ENCODE results near the gene INTS7. TPM values are rescaled to one million over a fixed set of nuclear protein-coding genes. Genes with fewer than 3 reads are reported as not detected.

INTS7 gene
- total and polyA plus RNA-seq, 8 donors = 18.9 to 28.7 (median 22.1) TPM

DNA sequence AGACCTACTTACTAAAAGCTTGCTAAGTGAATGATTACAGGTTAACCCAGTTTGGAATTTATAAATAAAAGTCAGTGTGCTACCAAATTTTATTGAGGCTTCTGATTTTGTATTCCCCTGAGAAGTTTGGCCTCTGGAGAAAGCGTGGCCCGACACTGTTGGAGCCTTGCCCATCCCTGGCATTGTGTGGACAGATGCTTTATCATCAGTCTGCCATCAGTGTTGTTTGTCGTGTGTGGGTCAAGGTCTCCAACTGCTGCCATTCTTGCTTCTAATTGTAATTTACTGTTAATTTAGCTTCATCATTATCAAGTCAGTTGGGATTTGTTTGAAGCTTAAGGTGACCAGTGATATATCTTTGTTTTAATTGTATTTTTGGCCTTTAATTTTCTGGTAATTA lies 142.8 kb downstream of the INTS7 start:
- Histone ChIP-seq H3K27me3 (no peaks in the 10 kb centered on the region), H3K27ac (no peak overlapping the region), H3K4me3 (no peak overlapping the region), H3K9me3 (no peaks in the 10 kb centered on the region), H3K4me1 (peaks cover 0 to 6% of the 10 kb centered on the region in 2 donors), H3K36me3 (no peaks in the 10 kb centered on the region)
- TF ChIP-seq, protein P1, sequence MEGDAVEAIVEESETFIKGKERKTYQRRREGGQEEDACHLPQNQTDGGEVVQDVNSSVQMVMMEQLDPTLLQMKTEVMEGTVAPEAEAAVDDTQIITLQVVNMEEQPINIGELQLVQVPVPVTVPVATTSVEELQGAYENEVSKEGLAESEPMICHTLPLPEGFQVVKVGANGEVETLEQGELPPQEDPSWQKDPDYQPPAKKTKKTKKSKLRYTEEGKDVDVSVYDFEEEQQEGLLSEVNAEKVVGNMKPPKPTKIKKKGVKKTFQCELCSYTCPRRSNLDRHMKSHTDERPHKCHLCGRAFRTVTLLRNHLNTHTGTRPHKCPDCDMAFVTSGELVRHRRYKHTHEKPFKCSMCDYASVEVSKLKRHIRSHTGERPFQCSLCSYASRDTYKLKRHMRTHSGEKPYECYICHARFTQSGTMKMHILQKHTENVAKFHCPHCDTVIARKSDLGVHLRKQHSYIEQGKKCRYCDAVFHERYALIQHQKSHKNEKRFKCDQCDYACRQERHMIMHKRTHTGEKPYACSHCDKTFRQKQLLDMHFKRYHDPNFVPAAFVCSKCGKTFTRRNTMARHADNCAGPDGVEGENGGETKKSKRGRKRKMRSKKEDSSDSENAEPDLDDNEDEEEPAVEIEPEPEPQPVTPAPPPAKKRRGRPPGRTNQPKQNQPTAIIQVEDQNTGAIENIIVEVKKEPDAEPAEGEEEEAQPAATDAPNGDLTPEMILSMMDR (IDR thresholded peaks at IDR 0.05) = no peak
- intact Hi-C loops (cut with DNase I) = no loop called here
- no peak for DNase-seq
- ATAC-seq = no peak

DNA sequence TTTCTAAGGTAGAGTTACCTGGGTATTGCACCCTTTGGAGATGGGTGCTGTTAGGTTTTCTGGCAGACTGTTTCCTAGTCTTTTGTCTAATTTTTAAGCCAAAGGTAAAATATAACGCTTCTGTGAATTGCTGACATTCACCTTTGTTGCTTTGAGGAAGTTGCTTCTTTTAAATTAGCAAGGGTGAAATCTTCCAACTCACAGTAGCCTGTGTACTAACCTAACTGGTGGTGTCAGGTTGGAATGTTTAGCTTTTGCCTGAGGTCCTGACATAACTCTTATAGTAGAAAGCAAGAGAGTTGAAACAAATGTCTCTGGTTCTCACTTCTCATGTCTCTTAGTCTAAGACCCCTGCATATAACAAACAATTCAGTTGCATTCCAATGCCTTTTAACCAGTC lies 143.6 kb downstream of the INTS7 start:
- TF ChIP-seq, protein P1 (IDR thresholded peaks at IDR 0.05) = no peak
- ATAC-seq (peak; percentile 32), DNase-seq (no peak)
- Histone ChIP-seq H3K36me3 (no peaks in the 10 kb centered on the region), H3K27ac (no peak overlapping the region), H3K4me1 (peaks cover 0 to 6% of the 10 kb centered on the region in 2 donors), H3K9me3 (no peaks in the 10 kb centered on the region), H3K4me3 (no peak overlapping the region), H3K27me3 (no peaks in the 10 kb centered on the region)
- intact Hi-C loops (cut with DNase I) = no loop called here

Small RNA genes within 50 kb of the gene (microRNA-seq; reads per million reads assigned to microRNA genes)
- gene MIR3122 = 0 reads per million in 2 donors

Other genes with a start within 250 kb of the INTS7 start
- gene LPGAT1, start 204.8 kb downstream of the INTS7 start, total RNA-seq = 10 to 100 TPM; 38.9 to 47.1 TPM
- gene LPGAT1, start 204.8 kb downstream of the INTS7 start, polyA plus RNA-seq (ENCODE audit: insufficient read length in 6 of 6) = 10 to 100 TPM; 17.1 to 26.2 (median 20.5) TPM
- 10 to 100 TPM in 1 of 2 donors, 1 to 10 TPM in 1; 8.7 to 12.1 TPM for gene DTL, start 191 bp upstream of the INTS7 start, total RNA-seq
- gene DTL, start 191 bp upstream of the INTS7 start, polyA plus RNA-seq (ENCODE audit: insufficient read length in 6 of 6) = 10 to 100 TPM; 26.8 to 38.3 (median 29.7) TPM
- gene PPP2R5A, start 249.9 kb upstream of the INTS7 start, total RNA-seq = 10 to 100 TPM; 61.1 to 71.9 TPM
- 100 to 1,000 TPM in 5 of 6 donors, 10 to 100 TPM in 1; 93.1 to 127 (median 116) TPM for gene PPP2R5A, start 249.9 kb upstream of the INTS7 start, polyA plus RNA-seq (ENCODE audit: insufficient read length in 6 of 6)